Measurements from ENCODE around the gene TPST1.

- TF ChIP-seq CTCF (IDR thresholded peaks at IDR 0.05) (no peak), EP300 (IDR thresholded peaks at IDR 0.05) (no peak)
These were observed 22.2 kb upstream of the TPST1 start for GRCh38 chr7:66182920-66183319.
